H1 (cell line): ENCODE results near the gene TPSG1. TPM values are rescaled to one million over a fixed set of nuclear protein-coding genes. Genes with fewer than 3 reads are reported as not detected.

ENCODE experiments used
- CTCF ChIA-PET: fragments of 300-600 bp; sonication (Branson Sonifier 250); formaldehyde crosslinking; loops from one replicate; lab custom pipeline; 2021; ENCODE audit not compliant: partially characterized antibody; lab: Charles Lee
- POLR2A ChIA-PET: fragments of 300-600 bp; sonication (Branson Sonifier 250); formaldehyde crosslinking; loops from one replicate; lab custom pipeline; 2021; ENCODE audit warnings: inconsistent platforms; ENCODE audit not compliant: partially characterized antibody; lab: Charles Lee
- DNase-seq, 2 experiments: peaks; one replicate each; pipeline versions ENCODE4 v3.0.0 to v3.0.0-alpha.2; 2010 to 2022; ENCODE audit warnings: low spot score in 2 of 2, low read depth in 1 of 2, mixed read lengths in 1 of 2
- FAIRE-seq: peaks from 2 replicates; lab custom pipeline; 2011; peaks lifted over from hg19 to GRCh38; lab: Jason Lieb, UNC
- H2AFZ ChIP-seq: 2 replicates; pipeline ENCODE4 v1.8.1; 2012; ENCODE audit warnings: low read length, inconsistent platforms
- H2AK5ac ChIP-seq: 2 replicates; pipeline ENCODE4 v1.6.1; 2013; ENCODE audit warnings: low read depth, low read length
- H2BK120ac ChIP-seq: replicated peaks from 2 replicates; pipeline ENCODE3; 2013; ENCODE audit warnings: low read depth, low read length, inconsistent platforms
- H2BK12ac ChIP-seq: 2 replicates; pipeline ENCODE4 v1.6.1; 2013; ENCODE audit warnings: low read depth, low read length
- H2BK15ac ChIP-seq: 2 replicates; pipeline ENCODE4 v1.6.1; 2013; ENCODE audit warnings: low read length
- H2BK20ac ChIP-seq: 2 replicates; pipeline ENCODE4 v1.6.1; 2013; ENCODE audit warnings: low read length
- H2BK5ac ChIP-seq: 2 replicates; pipeline ENCODE4 v1.6.1; 2013; ENCODE audit warnings: low read depth, low read length
- H3K14ac ChIP-seq: 2 replicates; pipeline ENCODE4 v1.6.1; 2013; ENCODE audit warnings: inconsistent platforms; ENCODE audit not compliant: insufficient read length
- H3K18ac ChIP-seq: 2 replicates; pipeline ENCODE4 v1.6.1; 2013; ENCODE audit warnings: low read length; ENCODE audit errors: extremely low read depth
- H3K23ac ChIP-seq: 2 replicates; pipeline ENCODE4 v1.6.1; 2013; ENCODE audit warnings: inconsistent platforms; ENCODE audit not compliant: insufficient read length
- H3K23me2 ChIP-seq: 2 replicates; pipeline ENCODE4 v1.6.1; 2013; ENCODE audit warnings: low read depth, low read length
- H3K27ac ChIP-seq: 2 replicates; pipeline ENCODE4 v1.6.1; 2011; ENCODE audit warnings: low read depth, low read length, inconsistent platforms
- H3K27me3 ChIP-seq, 4 experiments: replicated peaks in 1 of 4; 1 replicate in 1 of 4; 2 replicates in 3 of 4; pipeline versions ENCODE4 v1.6.1 to v1.8.1; 2011 to 2013; ENCODE audit warnings: low read length in 3 of 4, mild to moderate bottlenecking in 3 of 4, inconsistent platforms in 2 of 4, mixed read lengths in 2 of 4, moderate library complexity in 1 of 4; ENCODE audit not compliant: control insufficient read depth in 3 of 4, insufficient read depth in 3 of 4; ENCODE audit errors: extremely low read depth in 1 of 4
- H3K36me3 ChIP-seq, 4 experiments: 2 replicates each; pipeline versions ENCODE4 v1.6.1 to v1.8.1; 2011 to 2013; ENCODE audit warnings: mild to moderate bottlenecking in 4 of 4, low read length in 3 of 4, moderate library complexity in 2 of 4, control low read depth in 1 of 4, inconsistent platforms in 1 of 4; ENCODE audit not compliant: insufficient read depth in 4 of 4, control insufficient read depth in 2 of 4
- H3K4ac ChIP-seq: replicated peaks from 2 replicates; pipeline ENCODE3; 2013; ENCODE audit warnings: low read length, low read depth, mixed read lengths, inconsistent platforms; ENCODE audit not compliant: insufficient read length
- H3K4me1 ChIP-seq, 4 experiments: replicated peaks in 1 of 4; 1 replicate in 1 of 4; 2 replicates in 3 of 4; pipeline versions ENCODE4 v1.6.1 to v1.8.1; 2011 to 2013; ENCODE audit warnings: low read length in 3 of 4, inconsistent platforms in 2 of 4, mixed read lengths in 1 of 4; ENCODE audit not compliant: insufficient read depth in 4 of 4, control insufficient read depth in 3 of 4
- H3K4me2 ChIP-seq, 2 experiments: 2 replicates each; pipeline versions ENCODE4 v1.6.1 to v1.8.1; 2011 to 2013; ENCODE audit warnings: low read depth in 2 of 2, low read length in 2 of 2, control low read depth in 1 of 2, inconsistent platforms in 1 of 2, mild to moderate bottlenecking in 1 of 2; ENCODE audit not compliant: insufficient read depth in 1 of 2
- H3K4me3 ChIP-seq, 4 experiments: fragments of 200-600, 300-600 bp in 1 of 4; sonication (generic), shearing (Covaris generic), sonication (Bioruptor Twin) in 1 of 4; 2 replicates each; pipeline versions ENCODE4 v1.5.1 to v1.8.1; 2011 to 2016; ENCODE audit warnings: low read length in 4 of 4, low read depth in 3 of 4, control low read depth in 2 of 4, inconsistent platforms in 2 of 4, mild to moderate bottlenecking in 2 of 4, mixed read lengths in 1 of 4, moderate library complexity in 1 of 4; ENCODE audit not compliant: insufficient read depth in 2 of 4; ENCODE audit errors: extremely low read depth in 1 of 4
- H3K56ac ChIP-seq: replicated peaks from 2 replicates; pipeline ENCODE3; 2013; ENCODE audit warnings: low read depth, mild to moderate bottlenecking, mixed read lengths, low read length, inconsistent platforms; ENCODE audit not compliant: insufficient read length
- H3K79me1 ChIP-seq: 2 replicates; pipeline ENCODE4 v1.6.1; 2013; ENCODE audit warnings: low read depth, low read length, control low read depth
- H3K79me2 ChIP-seq, 2 experiments: 2 replicates each; pipeline versions ENCODE4 v1.6.1 to v1.8.1; 2012 to 2013; ENCODE audit warnings: low read length in 2 of 2, mild to moderate bottlenecking in 2 of 2, inconsistent platforms in 1 of 2; ENCODE audit not compliant: insufficient read depth in 2 of 2, control insufficient read depth in 1 of 2
- H3K9ac ChIP-seq, 4 experiments: replicated peaks in 1 of 4; 1 replicate in 1 of 4; 2 replicates in 3 of 4; pipeline versions ENCODE4 v1.6.1 to v1.8.1; 2011 to 2013; ENCODE audit warnings: low read depth in 3 of 4, low read length in 3 of 4, control low read depth in 2 of 4, mild to moderate bottlenecking in 2 of 4, moderate library complexity in 2 of 4, inconsistent platforms in 1 of 4; ENCODE audit errors: extremely low read depth in 1 of 4
- H3K9me3 ChIP-seq, 2 experiments: 2 replicates each; pipeline versions ENCODE4 v1.6.1 to v1.8.1; 2012 to 2013; ENCODE audit warnings: mild to moderate bottlenecking in 2 of 2, moderate library complexity in 2 of 2, control low read depth in 1 of 2, inconsistent platforms in 1 of 2, low read depth in 1 of 2, low read length in 1 of 2, mixed read lengths in 1 of 2; ENCODE audit not compliant: insufficient read depth in 2 of 2
- H4K20me1 ChIP-seq, 2 experiments: replicated peaks in 1 of 2; 2 replicates each; pipeline versions ENCODE3 to v1.8.1; 2011 to 2013; ENCODE audit warnings: inconsistent platforms in 2 of 2, low read length in 2 of 2, mild to moderate bottlenecking in 1 of 2; ENCODE audit not compliant: insufficient read depth in 2 of 2, control insufficient read depth in 1 of 2
- H4K5ac ChIP-seq: 2 replicates; pipeline ENCODE4 v1.6.1; 2013; ENCODE audit warnings: low read length, low read depth, mixed read lengths, inconsistent platforms; ENCODE audit not compliant: insufficient read length
- H4K8ac ChIP-seq: 2 replicates; pipeline ENCODE4 v1.8.0; 2013; ENCODE audit warnings: mild to moderate bottlenecking, moderate library complexity, low read length, inconsistent platforms; ENCODE audit not compliant: insufficient read depth; ENCODE audit errors: extremely low read depth
- H4K91ac ChIP-seq: replicated peaks from 2 replicates; pipeline ENCODE3; 2013; ENCODE audit warnings: low read length, mixed read lengths, inconsistent platforms; ENCODE audit not compliant: insufficient read length
- FOSL1 ChIP-seq: IDR thresholded peaks from 2 replicates; pipeline ENCODE4 v1.6.1; 2011; ENCODE audit warnings: mild to moderate bottlenecking, low read depth, low read length, moderate library complexity; ENCODE audit not compliant: insufficient read depth
- WGBS, 2 experiments: shearing (Covaris generic) in 1 of 2; methylation state at CpG; one replicate each; pipeline versions ENCODE4 v1.1.6 to v1.1.7; 2013 to 2015; ENCODE audit warnings: low lambda C conversion rate in 2 of 2, mixed read lengths in 2 of 2, inconsistent platforms in 1 of 2, low coverage in 1 of 2, missing lambda C conversion rate in 1 of 2; ENCODE audit not compliant: insufficient replicate concordance in 2 of 2, insufficient coverage in 1 of 2, insufficient read length in 1 of 2; ENCODE audit errors: extremely low coverage in 1 of 2, missing lambda C conversion rate in 1 of 2; 5-methylcytosine and 5-hydroxymethylcytosine counted together
- polyA plus RNA-seq, 7 experiments: library from polyadenylated mRNA; depleted of rRNA in 3 of 7; stranded (reverse) in 5 of 7; unstranded in 2 of 7; fragments of >200 nt in 5 of 7; fragments of 200-250 nt in 2 of 7; gene quantifications; 1 replicate in 5 of 7; 2 replicates in 1 of 7; 4 replicates in 1 of 7; pipeline versions ENCODE4 v1.2.1 to v1.2.3, GENCODE V29; 2011 to 2013; ENCODE audit warnings: missing spikeins in 2 of 7, mixed read lengths in 2 of 7
- total RNA-seq: library from RNA; stranded (reverse); fragmentation: NEBNext Ultra II Directional; extraction: Animal tissue kit (Norgen Biotek cat#: 25700); gene quantifications from 2 replicates; pipeline ENCODE4 v1.2.1, GENCODE V29; 2021

The TPSG1 gene
- total and polyA plus RNA-seq, 2 of the 8 experiments (the other 6 are each of a cell fraction or from before 2014, with no cell fraction given) = not detected

DNA sequence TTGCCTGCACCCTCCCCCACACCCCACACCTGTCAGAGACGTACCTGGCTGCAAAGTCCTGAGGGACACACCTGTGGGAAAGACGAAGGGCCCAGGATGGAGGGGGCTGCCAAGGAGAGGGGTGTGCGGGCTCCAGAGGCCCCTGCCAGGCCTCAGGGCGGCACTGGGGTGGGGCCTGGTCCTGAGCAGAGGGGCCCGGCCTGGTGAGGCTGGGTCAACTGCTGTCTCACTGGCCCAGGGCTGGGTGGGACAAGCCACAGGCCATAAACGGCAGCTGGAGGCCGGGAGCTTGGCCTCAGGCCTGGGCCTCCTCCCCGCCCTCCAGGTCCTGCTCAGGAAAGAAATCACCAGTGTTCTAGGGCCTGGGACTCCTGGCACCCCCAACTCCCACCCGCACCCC lies 510 bp downstream of the TPSG1 start:
- Histone ChIP-seq H3K79me1 (no peaks in the 10 kb centered on the region), H3K27me3 (peaks cover 0 to 2% (median under 1%) of the 10 kb centered on the region in 4 experiments; a peak in 1 of 7 replicates), H3K9me3 (no peaks in the 10 kb centered on the region), H2BK120ac (no peak overlapping the region), H4K91ac (no peak overlapping the region), H3K4me1 (no peaks in the 10 kb centered on the region; a peak in 1 of 7 replicates), H2BK20ac (no peak overlapping the region), H4K8ac (no peak overlapping the region), H3K23ac (no peak overlapping the region), H2AFZ (no peak overlapping the region), H3K4me3 (no peak overlapping the region), H3K14ac (no peak overlapping the region), H3K79me2 (no peaks in the 10 kb centered on the region), H3K56ac (no peak overlapping the region), H2AK5ac (no peak overlapping the region), H3K9ac (no peak overlapping the region), H2BK15ac (no peak overlapping the region), H4K5ac (no peak overlapping the region), H3K4ac (no peak overlapping the region), H3K27ac (no peak overlapping the region), H2BK5ac (no peak overlapping the region), H3K36me3 (peaks cover 0 to 18% (median under 1%) of the 10 kb centered on the region in 4 experiments; a peak in 4 of 8 replicates), H3K18ac (no peak overlapping the region), H3K23me2 (no peaks in the 10 kb centered on the region), H4K20me1 (peaks cover 0 to 6% of the 10 kb centered on the region in 2 experiments), H2BK12ac (no peak overlapping the region), H3K4me2 (no peak overlapping the region)
- no peak for FAIRE-seq
- DNase-seq = no peak
- 88% methylated on average over 5 of the region's 9 CpGs; no CpG with 5 or more reads in 1 of the 2 experiments for WGBS, 2 experiments
- ChIA-PET CTCF (interaction anchor here (0.8 to 1.5 kb wide), 3 partner anchors 54 to 167 kb away, joined by 3 read pairs; no protein-coding TSS in a partner anchor), POLR2A (no interaction called here)
- no peak for TF ChIP-seq FOSL1
